H9 (cell line): ENCODE data around the gene IVL. TPM values are rescaled to one million over a fixed set of nuclear protein-coding genes. Genes with fewer than 3 reads are reported as not detected.

Experiments used
- DNase-seq: peaks from one replicate; pipeline ENCODE4 v3.0.0-alpha.2; 2017
- H2AFZ ChIP-seq: one replicate; pipeline ENCODE4 v1.6.1; 2013; ENCODE audit warnings: mild to moderate bottlenecking, low read length, control low read depth, moderate library complexity
- H2AK5ac ChIP-seq: 2 replicates; pipeline ENCODE4 v1.6.1; 2013; ENCODE audit warnings: low read length, control low read depth, mixed read lengths; ENCODE audit not compliant: insufficient read length
- H2BK120ac ChIP-seq: one replicate; pipeline ENCODE4 v1.6.1; 2013; ENCODE audit warnings: low read depth, mild to moderate bottlenecking, low read length, control low read depth, inconsistent platforms; ENCODE audit not compliant: poor library complexity, severe bottlenecking
- H2BK12ac ChIP-seq: 2 replicates; pipeline ENCODE4 v1.6.1; 2013; ENCODE audit warnings: low read length, control low read depth, mixed read lengths, low read depth; ENCODE audit not compliant: insufficient read length
- H2BK15ac ChIP-seq: 2 replicates; pipeline ENCODE4 v1.6.1; 2013; ENCODE audit warnings: low read depth, low read length, control low read depth
- H2BK20ac ChIP-seq: one replicate; pipeline ENCODE4 v1.6.1; 2013; ENCODE audit warnings: low read depth, mild to moderate bottlenecking, low read length, control low read depth, inconsistent platforms; ENCODE audit not compliant: poor library complexity, severe bottlenecking
- H2BK5ac ChIP-seq: 2 replicates; pipeline ENCODE4 v1.6.1; 2013; ENCODE audit warnings: low read length, control low read depth, mixed read lengths; ENCODE audit not compliant: insufficient read length
- H3K14ac ChIP-seq: 2 replicates; pipeline ENCODE4 v1.6.1; 2013; ENCODE audit warnings: low read length, control low read depth; ENCODE audit not compliant: insufficient read depth
- H3K18ac ChIP-seq: 2 replicates; pipeline ENCODE4 v1.6.1; 2013; ENCODE audit warnings: low read depth, mild to moderate bottlenecking, mixed read lengths, low read length, control low read depth; ENCODE audit not compliant: insufficient read length
- H3K23ac ChIP-seq: 2 replicates; pipeline ENCODE4 v1.6.1; 2013; ENCODE audit warnings: low read length, control low read depth, mixed read lengths, low read depth; ENCODE audit not compliant: insufficient read length
- H3K23me2 ChIP-seq: 2 replicates; pipeline ENCODE4 v1.6.1; 2013; ENCODE audit warnings: low read depth, mild to moderate bottlenecking, mixed read lengths, low read length, control low read depth; ENCODE audit not compliant: insufficient read length, poor library complexity, severe bottlenecking
- H3K27ac ChIP-seq: 2 replicates; pipeline ENCODE4 v1.5.1; 2013; ENCODE audit warnings: low read length, control low read depth, mixed read lengths, low read depth; ENCODE audit not compliant: insufficient read length
- H3K27me3 ChIP-seq: 2 replicates; pipeline ENCODE4 v1.6.1; 2013; ENCODE audit warnings: low read length, control low read depth, inconsistent platforms; ENCODE audit not compliant: insufficient read depth
- H3K4ac ChIP-seq: 2 replicates; pipeline ENCODE4 v1.6.1; 2013; ENCODE audit warnings: low read depth, mild to moderate bottlenecking, control low read depth, inconsistent platforms, low read length, moderate library complexity
- H3K4me1 ChIP-seq: 2 replicates; pipeline ENCODE4 v1.6.1; 2013; ENCODE audit warnings: low read length, control low read depth, inconsistent platforms; ENCODE audit not compliant: insufficient read depth
- H3K4me2 ChIP-seq: 2 replicates; pipeline ENCODE4 v1.6.1; 2013; ENCODE audit warnings: low read length, control low read depth, mixed read lengths; ENCODE audit not compliant: insufficient read length, insufficient read depth
- H3K56ac ChIP-seq: 2 replicates; pipeline ENCODE4 v1.6.1; 2013; ENCODE audit warnings: low read depth, mild to moderate bottlenecking, mixed read lengths, low read length, control low read depth; ENCODE audit not compliant: insufficient read length
- H3K79me1 ChIP-seq: 2 replicates; pipeline ENCODE4 v1.6.1; 2013; ENCODE audit warnings: low read depth, mild to moderate bottlenecking, moderate library complexity, low read length, control low read depth, inconsistent platforms; ENCODE audit not compliant: insufficient read depth, poor library complexity, severe bottlenecking
- H3K79me2 ChIP-seq: 2 replicates; pipeline ENCODE4 v1.6.1; 2013; ENCODE audit warnings: low read length, control low read depth, inconsistent platforms; ENCODE audit not compliant: insufficient read depth
- H3K9ac ChIP-seq: 2 replicates; pipeline ENCODE4 v1.6.1; 2013; ENCODE audit warnings: low read length, control low read depth, mixed read lengths; ENCODE audit not compliant: insufficient read length; ENCODE audit errors: extremely low read depth
- H3K9me3 ChIP-seq: one replicate; pipeline ENCODE4 v1.6.1; 2013; ENCODE audit warnings: low read depth, low read length, inconsistent platforms; ENCODE audit not compliant: control insufficient read depth
- H3T11ph ChIP-seq: one replicate; pipeline ENCODE4 v1.6.1; 2013; ENCODE audit warnings: mild to moderate bottlenecking, low read length, control low read depth, inconsistent platforms
- H4K20me1 ChIP-seq: one replicate; pipeline ENCODE4 v1.6.1; 2013; ENCODE audit not compliant: control insufficient read depth, insufficient read length, insufficient read depth
- H4K5ac ChIP-seq: 2 replicates; pipeline ENCODE4 v1.6.1; 2013; ENCODE audit warnings: low read depth, mild to moderate bottlenecking, mixed read lengths, low read length, control low read depth; ENCODE audit not compliant: insufficient read length
- H4K8ac ChIP-seq: replicated peaks from 2 replicates; pipeline ENCODE4 v1.6.1; 2013; ENCODE audit warnings: low read length, control low read depth, mixed read lengths, low read depth; ENCODE audit not compliant: insufficient read length
- H4K91ac ChIP-seq: 2 replicates; pipeline ENCODE4 v1.6.1; 2013; ENCODE audit warnings: low read depth, mild to moderate bottlenecking, moderate library complexity, mixed read lengths, low read length, control low read depth; ENCODE audit not compliant: insufficient read length
- H3K27ac Mint-ChIP-seq, 3 experiments: 2 replicates in 2 of 3; 3 replicates in 1 of 3; pipeline ENCODE4 v1.8.0; 2020 to 2021; ENCODE audit warnings: mixed read lengths in 3 of 3, mild to moderate bottlenecking in 1 of 3, moderate library complexity in 1 of 3
- H3K27me3 Mint-ChIP-seq: 2 replicates; pipeline ENCODE4 v1.8.0; 2021; ENCODE audit warnings: low read depth, mild to moderate bottlenecking, moderate library complexity, mixed read lengths
- H3K36me3 Mint-ChIP-seq, 3 experiments: 2 replicates in 2 of 3; 3 replicates in 1 of 3; pipeline ENCODE4 v1.8.0; 2020 to 2021; ENCODE audit warnings: low read depth in 3 of 3, mixed read lengths in 3 of 3; ENCODE audit not compliant: insufficient read depth in 1 of 3
- H3K4me1 Mint-ChIP-seq, 2 experiments: 2 replicates each; pipeline ENCODE4 v1.8.0; 2020; ENCODE audit warnings: mixed read lengths in 2 of 2
- H3K4me3 Mint-ChIP-seq, 2 experiments: 2 replicates in 1 of 2; 3 replicates in 1 of 2; pipeline ENCODE4 v1.8.0; 2020 to 2021; ENCODE audit warnings: mild to moderate bottlenecking in 2 of 2, mixed read lengths in 2 of 2, moderate library complexity in 1 of 2
- H3K9me3 Mint-ChIP-seq, 2 experiments: 2 replicates in 1 of 2; 3 replicates in 1 of 2; pipeline ENCODE4 v1.8.0; 2020; ENCODE audit warnings: mild to moderate bottlenecking in 2 of 2, mixed read lengths in 2 of 2, moderate library complexity in 1 of 2
- WGBS: extraction: QIAGEN DNeasy Blood & Tissue Kit; methylation state at CpG from one replicate; pipeline ENCODE4 v1.1.7; 2013; ENCODE audit warnings: missing lambda C conversion rate, low lambda C conversion rate, mixed read lengths; ENCODE audit not compliant: insufficient read length; ENCODE audit errors: extremely low coverage; 5-methylcytosine and 5-hydroxymethylcytosine counted together
- total RNA-seq: library from RNA; stranded (reverse); gene quantifications from 2 replicates; pipeline ENCODE4 v1.2.1, GENCODE V29; 2021
- TF ChIP-seq, protein P1 (sequence below): fragments of 200-600 bp; sonication (generic); conservative IDR thresholded peaks from 3 replicates; pipeline ENCODE4 v1.8.0; 2021; ENCODE audit warnings: antibody characterized with exemption, mild to moderate bottlenecking

IVL gene
- total RNA-seq, 1 experiment from 2014 or later = not detected

DNA sequence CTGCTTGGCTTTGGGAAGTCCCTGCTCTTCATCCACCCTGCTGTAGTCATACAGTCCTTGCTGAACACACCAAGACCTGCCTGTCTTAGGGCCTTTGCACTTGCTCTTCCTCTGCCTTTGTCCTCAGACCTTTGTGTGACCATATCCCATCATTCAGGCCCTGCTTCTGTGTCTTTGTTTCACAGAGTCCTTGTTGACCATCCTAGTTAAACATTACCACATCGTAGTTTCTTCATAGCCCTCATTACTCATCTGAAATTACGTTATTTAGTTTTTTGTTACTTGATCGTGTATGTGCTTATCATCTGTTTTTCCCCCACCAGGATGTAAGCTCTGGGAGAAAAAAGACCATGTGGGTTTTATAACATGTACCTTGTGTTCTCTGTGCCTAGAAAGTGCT lies 20.3 kb downstream of the IVL start:
- TF ChIP-seq, protein P1, sequence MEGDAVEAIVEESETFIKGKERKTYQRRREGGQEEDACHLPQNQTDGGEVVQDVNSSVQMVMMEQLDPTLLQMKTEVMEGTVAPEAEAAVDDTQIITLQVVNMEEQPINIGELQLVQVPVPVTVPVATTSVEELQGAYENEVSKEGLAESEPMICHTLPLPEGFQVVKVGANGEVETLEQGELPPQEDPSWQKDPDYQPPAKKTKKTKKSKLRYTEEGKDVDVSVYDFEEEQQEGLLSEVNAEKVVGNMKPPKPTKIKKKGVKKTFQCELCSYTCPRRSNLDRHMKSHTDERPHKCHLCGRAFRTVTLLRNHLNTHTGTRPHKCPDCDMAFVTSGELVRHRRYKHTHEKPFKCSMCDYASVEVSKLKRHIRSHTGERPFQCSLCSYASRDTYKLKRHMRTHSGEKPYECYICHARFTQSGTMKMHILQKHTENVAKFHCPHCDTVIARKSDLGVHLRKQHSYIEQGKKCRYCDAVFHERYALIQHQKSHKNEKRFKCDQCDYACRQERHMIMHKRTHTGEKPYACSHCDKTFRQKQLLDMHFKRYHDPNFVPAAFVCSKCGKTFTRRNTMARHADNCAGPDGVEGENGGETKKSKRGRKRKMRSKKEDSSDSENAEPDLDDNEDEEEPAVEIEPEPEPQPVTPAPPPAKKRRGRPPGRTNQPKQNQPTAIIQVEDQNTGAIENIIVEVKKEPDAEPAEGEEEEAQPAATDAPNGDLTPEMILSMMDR = no peak
- no peak overlapping the region for H2BK120ac ChIP-seq
- no peak overlapping the region for H3K4ac ChIP-seq
- no peak overlapping the region for H3K4me2 ChIP-seq
- H2BK20ac ChIP-seq = no peak overlapping the region
- no peak overlapping the region for H3K14ac ChIP-seq
- no peak overlapping the region for H3K23ac ChIP-seq
- no peaks in the 10 kb centered on the region for H3K27me3 ChIP-seq
- H4K5ac ChIP-seq = no peak overlapping the region
- no peak overlapping the region for H4K91ac ChIP-seq
- H2BK12ac ChIP-seq = no peak overlapping the region
- H3K36me3 Mint-ChIP-seq = peaks cover 2 to 10% (median 5%) of the 10 kb centered on the region in 3 experiments
- DNase-seq = no peak
- no peak overlapping the region for H3K56ac ChIP-seq
- H3K4me3 Mint-ChIP-seq = no peak overlapping the region
- H3K27ac Mint-ChIP-seq = no peak overlapping the region
- H3K18ac ChIP-seq = no peak overlapping the region
- H3K9ac ChIP-seq = no peak overlapping the region
- no peaks in the 10 kb centered on the region for H4K20me1 ChIP-seq
- no peaks in the 10 kb centered on the region for H3K79me2 ChIP-seq
- no peak overlapping the region for H2AK5ac ChIP-seq
- H2BK5ac ChIP-seq = no peak overlapping the region
- H3K4me1 Mint-ChIP-seq = no peaks in the 10 kb centered on the region
- no CpG with 5 or more reads among the region's 3 CpGs for WGBS
- no peak overlapping the region for H2AFZ ChIP-seq
- no peaks in the 10 kb centered on the region for H3K27me3 Mint-ChIP-seq
- no peak overlapping the region for H2BK15ac ChIP-seq
- H3K9me3 Mint-ChIP-seq = peaks cover 50 to 51% of the 10 kb centered on the region in 2 experiments
- H3K27ac ChIP-seq = no peak overlapping the region
- H4K8ac ChIP-seq = no peak overlapping the region
- H3T11ph ChIP-seq = no peak overlapping the region
- no peaks in the 10 kb centered on the region for H3K23me2 ChIP-seq
- H3K4me1 ChIP-seq = no peaks in the 10 kb centered on the region
- no peaks in the 10 kb centered on the region for H3K79me1 ChIP-seq
- peaks cover 13% of the 10 kb centered on the region for H3K9me3 ChIP-seq
